CD1c-positive myeloid dendritic cell (primary cell): Measurements from ENCODE around the gene LIMS1.
A peak's percentile ranks its signal among the peaks of the same experiment; 100 is the strongest.
"Not testable (repeated sequence)": the region's sequence is repeated elsewhere in the genome, so short reads cannot be mapped to it uniquely, and the experiment has no call there.

ENCODE experiments used
- DNase-seq: peaks from one replicate; pipeline ENCODE4 v3.0.0-alpha.2; 2016; ENCODE audit errors: extremely low spot score

The LIMS1 gene

GRCh38 chr2:108552566-108552965, 18.3 kb downstream of the LIMS1 start:
- no peak for DNase-seq

- DNase-seq: no peak
These were observed 19.1 kb downstream of the LIMS1 start for GRCh38 chr2:108553209-108553919.

- DNase-seq: no peak
These were observed 20.3 kb downstream of the LIMS1 start for GRCh38 chr2:108554528-108554927.

GRCh38 chr2:108555572-108555971, 21.3 kb downstream of the LIMS1 start:
- DNase-seq: no peak

GRCh38 chr2:108556581-108556980, 22.3 kb downstream of the LIMS1 start:
- DNase-seq: not testable (repeated sequence)

GRCh38 chr2:108560241-108560811, 26.1 kb downstream of the LIMS1 start:
- DNase-seq: no peak

GRCh38 chr2:108560895-108561530, 26.7 kb downstream of the LIMS1 start:
- no peak for DNase-seq

GRCh38 chr2:108562274-108562673, 28.0 kb downstream of the LIMS1 start:
- DNase-seq: no peak

- no peak for DNase-seq
These were observed 30.2 kb downstream of the LIMS1 start for GRCh38 chr2:108564510-108564909.

- no peak for DNase-seq
These were observed 31.6 kb downstream of the LIMS1 start for GRCh38 chr2:108565778-108566375.

GRCh38 chr2:108570416-108570815, 36.1 kb downstream of the LIMS1 start:
- no peak for DNase-seq

- no peak for DNase-seq
These were observed 37.0 kb downstream of the LIMS1 start for GRCh38 chr2:108571286-108571685.

GRCh38 chr2:108573061-108573460, 38.8 kb downstream of the LIMS1 start:
- DNase-seq: no peak

GRCh38 chr2:108574332-108574731, 40.1 kb downstream of the LIMS1 start:
- DNase-seq: no peak

GRCh38 chr2:108575132-108575966, 41.1 kb downstream of the LIMS1 start:
- no peak for DNase-seq

- no peak for DNase-seq
These were observed 42.8 kb downstream of the LIMS1 start for GRCh38 chr2:108577099-108577498.

GRCh38 chr2:108579623-108580022, 45.4 kb downstream of the LIMS1 start:
- DNase-seq: peak; percentile 63

- DNase-seq: peak; percentile 33
These were observed 45.8 kb downstream of the LIMS1 start for GRCh38 chr2:108580050-108580449.

- peak; percentile 78 for DNase-seq
These were observed 49.7 kb downstream of the LIMS1 start for GRCh38 chr2:108583903-108584520.

- DNase-seq: peak; percentile 63
These were observed 51.2 kb downstream of the LIMS1 start for GRCh38 chr2:108585436-108585835.

GRCh38 chr2:108586116-108586515, 51.8 kb downstream of the LIMS1 start:
- DNase-seq: no peak
